HG02884 (cell line): Measurements from ENCODE around the gene IER5.

Experiments
- ATAC-seq: cut with Tn5 transposase; IDR thresholded peaks from one replicate; pipeline ENCODE4 v1.9.1; 2021; ENCODE audit warnings: mild to moderate bottlenecking, moderate library complexity; ENCODE audit not compliant: unreplicated experiment

The IER5 gene

GRCh38 chr1:181131255-181131941 lies 42.9 kb downstream of the IER5 start:
- ATAC-seq: peak; percentile 31

GRCh38 chr1:181133441-181133951 lies 45.0 kb downstream of the IER5 start:
- no peak for ATAC-seq

- ATAC-seq: no peak
Measured at GRCh38 chr1:181133969-181134418, 45.5 kb downstream of the IER5 start.

GRCh38 chr1:181134543-181135436 lies 46.3 kb downstream of the IER5 start:
- ATAC-seq: no peak

GRCh38 chr1:181135437-181135731 lies 46.9 kb downstream of the IER5 start:
- ATAC-seq: no peak

- ATAC-seq: no peak
Measured at GRCh38 chr1:181135815-181136737, 47.6 kb downstream of the IER5 start.

- ATAC-seq: no peak
Measured at GRCh38 chr1:181136738-181137122, 48.2 kb downstream of the IER5 start.

GRCh38 chr1:181137217-181137743 lies 48.8 kb downstream of the IER5 start:
- ATAC-seq: no peak

- no peak for ATAC-seq
Measured at GRCh38 chr1:181139631-181140061, 51.1 kb downstream of the IER5 start.

GRCh38 chr1:181140398-181140797 lies 51.9 kb downstream of the IER5 start:
- ATAC-seq: no peak

- no peak for ATAC-seq
Measured at GRCh38 chr1:181140891-181141290, 52.4 kb downstream of the IER5 start.

GRCh38 chr1:181141431-181141910 lies 53.0 kb downstream of the IER5 start:
- no peak for ATAC-seq
